ENCODE results near the gene DPM3. TPM values are rescaled to one million over a fixed set of nuclear protein-coding genes. Genes with fewer than 3 reads are reported as not detected.

The DPM3 gene
- total and polyA plus RNA-seq, 2 of the 4 experiments (the other 2 are of a cell fraction), result 29.0 to 129 TPM

- Histone ChIP-seq H2BK15ac (ENCODE audit: low read depth, low read length) (no peak overlapping the region; the same call in 2 of the 3 replicates), H3K18ac (ENCODE audit: low read depth, low read length) (peak overlapping the region; percentile 25; the same call in 1 of the 2 replicates), H3K27ac (ENCODE audit: insufficient read depth, low read length) (peak overlapping the region; percentile 93), H3K9me1 (ENCODE audit: insufficient read depth, low read length) (peaks cover 2% of the 10 kb centered on the region), H2AK9ac (replicated peaks; ENCODE audit: low read depth, low read length, poor library complexity) (peak overlapping the region; percentile 93), H4K20me1 (ENCODE audit: insufficient read depth, low read length) (no peaks in the 10 kb centered on the region), H3K36me3 (ENCODE audit: control insufficient read depth, insufficient read depth, low read length) (peaks cover 19% of the 10 kb centered on the region), H2BK5ac (ENCODE audit: low read depth, low read length, poor library complexity, severe bottlenecking) (peak overlapping the region; percentile 86), H3K27me3 (ENCODE audit: control insufficient read depth, insufficient read depth, low read length) (no peaks in the 10 kb centered on the region), H2BK120ac (ENCODE audit: low read depth, low read length) (0 out of 2 replicates have a peak overlapping the region, but pooled peaks have one; percentile 37), H4K5ac (ENCODE audit: low read depth, low read length) (peak overlapping the region; percentile 84), H3K14ac (replicated peaks; ENCODE audit: low read depth, low read length) (peak overlapping the region; percentile 82), H3K9ac (ENCODE audit: low read depth, low read length) (peak overlapping the region; percentile 94), H3K4me3 (ENCODE audit: insufficient read depth, low read depth, low read length) (peak overlapping the region; percentile 81), H3K56ac (ENCODE audit: extremely low read depth, insufficient read depth, low read length) (peak overlapping the region; percentile 76), H4K8ac (ENCODE audit: low read depth in 2 of 2, low read length in 2 of 2) (peak overlapping the region; percentile 34 to 93; a peak in 3 of 4 replicates), H3K9me3 (ENCODE audit: control insufficient read depth, insufficient read depth, low read length) (no peaks in the 10 kb centered on the region), H4K91ac (ENCODE audit: insufficient read depth, low read depth, low read length) (peak overlapping the region; percentile 69; the same call in 1 of the 2 replicates), H3K79me1 (ENCODE audit: low read depth in 1 of 2, low read length in 2 of 2) (peaks cover 0 to 43% of the 10 kb centered on the region in 2 experiments), H3K23ac (ENCODE audit: low read depth, low read length) (peak overlapping the region; percentile 40; the same call in 1 of the 2 replicates), H3K4me2 (ENCODE audit: low read depth, low read length) (peak overlapping the region; percentile 92), H2BK20ac (ENCODE audit: low read depth, low read length) (no peak overlapping the region), H2AFZ (replicated peaks; ENCODE audit: low read length, poor library complexity) (peak overlapping the region; percentile 96), H3K4me1 (ENCODE audit: control insufficient read depth, insufficient read depth, low read length) (peaks cover 4% of the 10 kb centered on the region), H2AK5ac (ENCODE audit: low read depth, low read length) (peak overlapping the region; percentile 73), H3K4ac (ENCODE audit: low read depth, low read length) (peak overlapping the region; percentile 92)
- dilution Hi-C loops (cut with HindIII; ENCODE audit: low sequenced_read_pairs, unreplicated experiment) (no loop called here), intact Hi-C loops (cut with micrococcal nuclease) (loop anchor here (10.0 kb wide), 2 partner anchors 197 to 423 kb away; partner anchors contain the start of genes CKS1B and SHC1), in situ Hi-C loops (cut with MboI; ENCODE audit: low sequenced_read_pairs) (no loop called here)
- DNase-seq (no peak), ATAC-seq (ENCODE audit: low read depth) (peak; percentile 33)
- ChIA-PET POLR2A (ENCODE audit: unreplicated experiment) (no interaction called here), CTCF (interaction anchor here (1.1 to 1.6 kb wide), 6 partner anchors 22 to 87 kb away, joined by 4 to 19 read pairs (median 6); partner anchors contain the start of gene THBS3)
- BruUV-seq (replicated peaks), result no TSS peak
- TF ChIP-seq RCOR1 (IDR thresholded peaks at IDR 0.05; ENCODE audit: insufficient replicate concordance, low read length), result no peak
- no peak for TF ChIP-seq CHD1 (IDR thresholded peaks at IDR 0.05; ENCODE audit: low read depth, low read length)
- TF ChIP-seq NFE2L2 (IDR thresholded peaks at IDR 0.05; ENCODE audit: low read depth, low read length), result no peak
- no peak for TF ChIP-seq SMC3 (IDR thresholded peaks at IDR 0.05; ENCODE audit: low read depth, low read length)
- TF ChIP-seq FOS (IDR thresholded peaks at IDR 0.05; ENCODE audit: low read depth, low read length), result no peak
- TF ChIP-seq BHLHE40 (IDR thresholded peaks at IDR 0.05; ENCODE audit: low read depth, low read length), result no peak
- TF ChIP-seq, protein P1, sequence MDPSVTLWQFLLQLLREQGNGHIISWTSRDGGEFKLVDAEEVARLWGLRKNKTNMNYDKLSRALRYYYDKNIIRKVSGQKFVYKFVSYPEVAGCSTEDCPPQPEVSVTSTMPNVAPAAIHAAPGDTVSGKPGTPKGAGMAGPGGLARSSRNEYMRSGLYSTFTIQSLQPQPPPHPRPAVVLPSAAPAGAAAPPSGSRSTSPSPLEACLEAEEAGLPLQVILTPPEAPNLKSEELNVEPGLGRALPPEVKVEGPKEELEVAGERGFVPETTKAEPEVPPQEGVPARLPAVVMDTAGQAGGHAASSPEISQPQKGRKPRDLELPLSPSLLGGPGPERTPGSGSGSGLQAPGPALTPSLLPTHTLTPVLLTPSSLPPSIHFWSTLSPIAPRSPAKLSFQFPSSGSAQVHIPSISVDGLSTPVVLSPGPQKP (IDR thresholded peaks at IDR 0.05; ENCODE audit: borderline replicate concordance, low read depth, low read length), result no peak
- TF ChIP-seq POLR2A (IDR thresholded peaks at IDR 0.05; ENCODE audit: low read depth, low read length), result no peak
- TF ChIP-seq CTCF (conservative IDR thresholded peaks at IDR 0.05; ENCODE audit: low read depth, low read length), result no peak
- no peak for TF ChIP-seq MXI1 (IDR thresholded peaks at IDR 0.05; ENCODE audit: borderline replicate concordance, low read depth, low read length)
- no peak for TF ChIP-seq RAD21 (IDR thresholded peaks at IDR 0.05; ENCODE audit: low read length)
- TF ChIP-seq MAZ (IDR thresholded peaks at IDR 0.05; ENCODE audit: borderline replicate concordance, low read depth, low read length), result no peak
- TF ChIP-seq CEBPB (IDR thresholded peaks at IDR 0.05; ENCODE audit: low read depth, low read length), result no peak
- TF ChIP-seq RFX5 (IDR thresholded peaks at IDR 0.05; ENCODE audit: low read depth, low read length), result no peak
- WGBS, 2 experiments (ENCODE audit: extremely low coverage in 2 of 2, insufficient read length in 1 of 2), result 0% methylated on average over 2 of the region's 8 CpGs; no CpG with 5 or more reads in 1 of the 2 experiments
Observed at GRCh38 chr1:155171836-155172731, 31.8 kb upstream of the DPM3 start.
